HEK293 (cell line): ENCODE data around the gene DAO.

Experiments used
- CTCF ChIA-PET: fragments of 350-600 bp; formaldehyde crosslinking; extraction: SDS; loops from one replicate; lab custom pipeline; 2021; ENCODE audit warnings: antibody characterized with exemption; lab: Yijun Ruan, JAX
- POLR2A ChIA-PET: fragments of 300-600 bp; formaldehyde crosslinking; extraction: SDS; loops from one replicate; lab custom pipeline; 2020; ENCODE audit warnings: antibody characterized with exemption, inconsistent platforms; lab: Yijun Ruan, JAX
- H3K27ac ChIP-seq: fragments of 200-500 bp; sonication (Bioruptor generic); 2 replicates; pipeline ENCODE4 v1.5.1; 2014; ENCODE audit warnings: low read depth, low read length, control low read depth, inconsistent platforms; ENCODE audit errors: extremely low read depth
- H3K36me3 ChIP-seq, 2 experiments: fragments of 200-500 bp in 1 of 2; sonication (Bioruptor generic) in 1 of 2; 1 replicate in 1 of 2; 2 replicates in 1 of 2; pipeline ENCODE4 v1.5.1; 2014 to 2017; ENCODE audit warnings: inconsistent platforms in 2 of 2, low read length in 2 of 2; ENCODE audit not compliant: control insufficient read depth in 2 of 2, insufficient read depth in 1 of 2
- H3K4me1 ChIP-seq: fragments of 200-500 bp; sonication (Bioruptor generic); 2 replicates; pipeline ENCODE4 v1.5.1; 2014; ENCODE audit warnings: mild to moderate bottlenecking, low read length, inconsistent platforms; ENCODE audit not compliant: control insufficient read depth, insufficient read depth
- H3K4me3 ChIP-seq: 2 replicates; pipeline ENCODE4 v1.5.1; 2011; ENCODE audit warnings: low read depth, mild to moderate bottlenecking, control low read depth, low read length, moderate library complexity
- H3K9me3 ChIP-seq: fragments of 200-500 bp; sonication (Bioruptor generic); 2 replicates; pipeline ENCODE4 v1.5.1; 2014; ENCODE audit warnings: low read depth, low read length, inconsistent platforms; ENCODE audit not compliant: control insufficient read depth, insufficient read depth
- FEZF1 ChIP-seq: fragments of 450-650 bp; formaldehyde crosslinking; IDR thresholded peaks from 2 replicates; pipeline ENCODE4 v1.5.1; 2016; ENCODE audit warnings: missing biosample characterization, missing genetic modification characterization
- GLI4 ChIP-seq: fragments of 450-650 bp; formaldehyde crosslinking; IDR thresholded peaks from 2 replicates; pipeline ENCODE4 v1.5.1; 2016; ENCODE audit warnings: missing biosample characterization, missing genetic modification characterization
- HOXC10 ChIP-seq: sonication (generic); formaldehyde crosslinking; IDR thresholded peaks from 2 replicates; pipeline ENCODE4 v1.8.1; 2023; ENCODE audit warnings: mild to moderate bottlenecking, missing genetic modification reagents
- MEIS1 ChIP-seq: sonication (generic); formaldehyde crosslinking; IDR thresholded peaks from 2 replicates; pipeline ENCODE4 v1.8.1; 2022; ENCODE audit warnings: missing genetic modification reagents, mild to moderate bottlenecking, borderline replicate concordance
- ZBTB1 ChIP-seq: fragments of 450-650 bp; formaldehyde crosslinking; IDR thresholded peaks from 2 replicates; pipeline ENCODE4 v1.5.1; 2016; ENCODE audit warnings: missing biosample characterization, missing genetic modification characterization
- ZBTB21 ChIP-seq: fragments of 450-650 bp; formaldehyde crosslinking; IDR thresholded peaks from 2 replicates; pipeline ENCODE4 v1.5.1; 2017; ENCODE audit warnings: missing biosample characterization, missing genetic modification characterization
- ZNF114 ChIP-seq: fragments of 450-650 bp; formaldehyde crosslinking; IDR thresholded peaks from 2 replicates; pipeline ENCODE4 v1.5.0; 2017; ENCODE audit warnings: missing biosample characterization, missing genetic modification characterization
- ZNF138 ChIP-seq: fragments of 450-650 bp; formaldehyde crosslinking; IDR thresholded peaks from 2 replicates; pipeline ENCODE4 v1.5.1; 2016; ENCODE audit warnings: missing biosample characterization, missing genetic modification characterization, borderline replicate concordance
- ZNF175 ChIP-seq: fragments of 450-650 bp; formaldehyde crosslinking; IDR thresholded peaks from 2 replicates; pipeline ENCODE4 v1.5.1; 2016; ENCODE audit warnings: missing biosample characterization, missing genetic modification characterization
- ZNF324 ChIP-seq: fragments of 450-650 bp; formaldehyde crosslinking; IDR thresholded peaks from 2 replicates; pipeline ENCODE4 v1.5.1; 2016; ENCODE audit warnings: missing biosample characterization, missing genetic modification characterization
- ZNF426 ChIP-seq: fragments of 450-650 bp; formaldehyde crosslinking; IDR thresholded peaks from 2 replicates; pipeline ENCODE4 v1.5.1; 2017; ENCODE audit warnings: missing biosample characterization, missing genetic modification characterization, mild to moderate bottlenecking, inconsistent platforms, moderate library complexity
- ZNF571 ChIP-seq: fragments of 450-650 bp; formaldehyde crosslinking; IDR thresholded peaks from 2 replicates; pipeline ENCODE4 v1.5.0; 2017; ENCODE audit warnings: missing biosample characterization, missing genetic modification characterization
- ZNF654 ChIP-seq: fragments of 450-650 bp; formaldehyde crosslinking; IDR thresholded peaks from 2 replicates; pipeline ENCODE4 v1.5.1; 2016; ENCODE audit warnings: low read depth, missing biosample characterization, missing genetic modification characterization
- ZNF776 ChIP-seq: fragments of 450-650 bp; formaldehyde crosslinking; IDR thresholded peaks from 2 replicates; pipeline ENCODE4 v1.5.0; 2017; ENCODE audit warnings: missing biosample characterization, missing genetic modification characterization, borderline replicate concordance
- ZNF843 ChIP-seq: fragments of 450-650 bp; formaldehyde crosslinking; IDR thresholded peaks from 2 replicates; pipeline ENCODE4 v1.5.1; 2016; ENCODE audit warnings: missing biosample characterization, missing genetic modification characterization
- ZSCAN23 ChIP-seq: fragments of 450-650 bp; formaldehyde crosslinking; IDR thresholded peaks from 2 replicates; pipeline ENCODE4 v1.5.1; 2016; ENCODE audit warnings: missing biosample characterization, missing genetic modification characterization
- ZXDB ChIP-seq: fragments of 450-650 bp; formaldehyde crosslinking; IDR thresholded peaks from 2 replicates; pipeline ENCODE4 v1.5.1; 2016; ENCODE audit warnings: missing biosample characterization, missing genetic modification characterization
- TF ChIP-seq, protein P1 (sequence below): fragments of 450-650 bp; IDR thresholded peaks from 2 replicates; pipeline ENCODE4 v1.5.1; 2018; ENCODE audit warnings: missing biosample characterization, missing genetic modification characterization
- TF ChIP-seq, protein P2 (sequence below): fragments of 450-650 bp; formaldehyde crosslinking; IDR thresholded peaks from 2 replicates; pipeline ENCODE4 v1.5.1; 2016; ENCODE audit warnings: missing biosample characterization, missing genetic modification characterization
- TF ChIP-seq, protein P3 (sequence below): fragments of 450-650 bp; formaldehyde crosslinking; IDR thresholded peaks from 2 replicates; pipeline ENCODE4 v1.5.1; 2016; ENCODE audit warnings: missing biosample characterization, missing genetic modification characterization

The DAO gene

DNA sequence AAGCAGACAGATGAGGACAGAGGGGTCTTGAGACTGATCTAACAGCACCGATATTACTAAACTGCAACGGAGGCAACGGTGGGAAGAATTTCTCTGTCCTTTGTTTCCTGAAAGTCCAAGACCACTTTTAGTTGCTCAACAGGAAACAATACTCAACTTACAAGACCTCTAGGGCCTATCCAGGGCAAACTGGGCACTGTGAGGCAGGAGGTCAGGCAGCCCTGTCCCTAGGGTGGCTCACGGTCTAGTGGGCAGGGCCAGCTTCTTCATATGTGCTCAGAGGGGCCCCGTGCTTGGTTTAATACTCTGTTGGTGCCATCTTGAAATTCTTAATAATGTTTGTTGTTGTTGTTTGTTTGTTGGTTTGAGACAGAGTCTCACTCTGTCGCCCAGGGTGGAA, 36.7 kb upstream of the DAO start:
- H3K9me3 ChIP-seq, result no peaks in the 10 kb centered on the region
- ChIA-PET POLR2A (interaction anchor here (0.6 to 1.9 kb wide), 2 partner anchors 14 to 113 kb away, joined by 4 to 5 read pairs; partner anchors contain the start of gene SSH1), CTCF (interaction anchor here (1.4 kb wide), 1 partner anchor 40 kb away, joined by 3 read pairs; no protein-coding TSS in a partner anchor)

DNA sequence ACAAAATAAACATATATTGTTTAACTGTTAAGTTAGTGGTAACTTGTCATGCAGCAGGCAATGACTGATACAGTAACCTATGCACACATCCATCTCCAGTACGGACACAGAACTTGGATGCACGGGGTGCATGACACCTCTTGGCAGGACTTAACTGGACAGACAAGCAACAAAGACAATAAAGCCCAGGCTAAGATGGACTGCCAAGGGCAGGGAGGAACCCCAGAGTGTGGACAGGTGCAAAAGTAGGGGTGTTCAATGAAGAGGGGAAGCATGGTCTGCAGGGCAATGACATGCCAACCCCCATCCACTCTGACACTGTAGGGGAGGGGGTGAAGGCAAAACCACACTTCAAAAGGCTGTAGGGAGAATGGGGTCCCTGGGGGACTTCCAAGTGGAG, 34.2 kb upstream of the DAO start:
- no peak overlapping the region for H3K4me3 ChIP-seq
- POLR2A ChIA-PET, result no interaction called here
- H3K36me3 ChIP-seq, result peaks cover 10 to 65% of the 10 kb centered on the region in 2 experiments; a peak in 2 of 3 replicates
- no peaks in the 10 kb centered on the region for H3K9me3 ChIP-seq
- TF ChIP-seq ZXDB (tag by site-specific recombination) (no peak), MEIS1 (no peak), ZNF654 (tag by site-specific recombination) (no peak), ZNF776 (tag by site-specific recombination) (no peak), ZNF843 (tag by site-specific recombination) (no peak), ZBTB21 (no peak), ZNF426 (tag by site-specific recombination) (no peak), GLI4 (tag by site-specific recombination) (no peak), FEZF1 (no peak), ZNF175 (no peak), ZNF324 (tag by site-specific recombination) (no peak), ZNF114 (tag by site-specific recombination) (no peak)
- TF ChIP-seq, protein P1, sequence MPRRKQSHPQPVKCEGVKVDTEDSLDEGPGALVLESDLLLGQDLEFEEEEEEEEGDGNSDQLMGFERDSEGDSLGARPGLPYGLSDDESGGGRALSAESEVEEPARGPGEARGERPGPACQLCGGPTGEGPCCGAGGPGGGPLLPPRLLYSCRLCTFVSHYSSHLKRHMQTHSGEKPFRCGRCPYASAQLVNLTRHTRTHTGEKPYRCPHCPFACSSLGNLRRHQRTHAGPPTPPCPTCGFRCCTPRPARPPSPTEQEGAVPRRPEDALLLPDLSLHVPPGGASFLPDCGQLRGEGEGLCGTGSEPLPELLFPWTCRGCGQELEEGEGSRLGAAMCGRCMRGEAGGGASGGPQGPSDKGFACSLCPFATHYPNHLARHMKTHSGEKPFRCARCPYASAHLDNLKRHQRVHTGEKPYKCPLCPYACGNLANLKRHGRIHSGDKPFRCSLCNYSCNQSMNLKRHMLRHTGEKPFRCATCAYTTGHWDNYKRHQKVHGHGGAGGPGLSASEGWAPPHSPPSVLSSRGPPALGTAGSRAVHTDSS (tag by site-specific recombination), result no peak
- TF ChIP-seq, protein P2, sequence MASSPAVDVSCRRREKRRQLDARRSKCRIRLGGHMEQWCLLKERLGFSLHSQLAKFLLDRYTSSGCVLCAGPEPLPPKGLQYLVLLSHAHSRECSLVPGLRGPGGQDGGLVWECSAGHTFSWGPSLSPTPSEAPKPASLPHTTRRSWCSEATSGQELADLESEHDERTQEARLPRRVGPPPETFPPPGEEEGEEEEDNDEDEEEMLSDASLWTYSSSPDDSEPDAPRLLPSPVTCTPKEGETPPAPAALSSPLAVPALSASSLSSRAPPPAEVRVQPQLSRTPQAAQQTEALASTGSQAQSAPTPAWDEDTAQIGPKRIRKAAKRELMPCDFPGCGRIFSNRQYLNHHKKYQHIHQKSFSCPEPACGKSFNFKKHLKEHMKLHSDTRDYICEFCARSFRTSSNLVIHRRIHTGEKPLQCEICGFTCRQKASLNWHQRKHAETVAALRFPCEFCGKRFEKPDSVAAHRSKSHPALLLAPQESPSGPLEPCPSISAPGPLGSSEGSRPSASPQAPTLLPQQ (tag by site-specific recombination), result no peak
- H3K27ac ChIP-seq, result no peak overlapping the region
- CTCF ChIA-PET, result no interaction called here
- H3K4me1 ChIP-seq, result no peaks in the 10 kb centered on the region

More for the DNA sequence above, 36.7 kb upstream of the DAO start:
- Histone ChIP-seq H3K27ac (no peak overlapping the region), H3K4me1 (0 out of 2 replicates have a peak, but pooled peaks cover 2% of the 10 kb centered on the region), H3K36me3 (peaks cover 10 to 54% of the 10 kb centered on the region in 2 experiments; a peak in 2 of 3 replicates), H3K4me3 (no peak overlapping the region)
- TF ChIP-seq ZBTB1 (no peak), ZNF138 (tag by site-specific recombination) (no peak), ZSCAN23 (no peak), ZNF571 (tag by site-specific recombination) (no peak), HOXC10 (CRISPR knock-in tag) (no peak)
- TF ChIP-seq, protein P3, sequence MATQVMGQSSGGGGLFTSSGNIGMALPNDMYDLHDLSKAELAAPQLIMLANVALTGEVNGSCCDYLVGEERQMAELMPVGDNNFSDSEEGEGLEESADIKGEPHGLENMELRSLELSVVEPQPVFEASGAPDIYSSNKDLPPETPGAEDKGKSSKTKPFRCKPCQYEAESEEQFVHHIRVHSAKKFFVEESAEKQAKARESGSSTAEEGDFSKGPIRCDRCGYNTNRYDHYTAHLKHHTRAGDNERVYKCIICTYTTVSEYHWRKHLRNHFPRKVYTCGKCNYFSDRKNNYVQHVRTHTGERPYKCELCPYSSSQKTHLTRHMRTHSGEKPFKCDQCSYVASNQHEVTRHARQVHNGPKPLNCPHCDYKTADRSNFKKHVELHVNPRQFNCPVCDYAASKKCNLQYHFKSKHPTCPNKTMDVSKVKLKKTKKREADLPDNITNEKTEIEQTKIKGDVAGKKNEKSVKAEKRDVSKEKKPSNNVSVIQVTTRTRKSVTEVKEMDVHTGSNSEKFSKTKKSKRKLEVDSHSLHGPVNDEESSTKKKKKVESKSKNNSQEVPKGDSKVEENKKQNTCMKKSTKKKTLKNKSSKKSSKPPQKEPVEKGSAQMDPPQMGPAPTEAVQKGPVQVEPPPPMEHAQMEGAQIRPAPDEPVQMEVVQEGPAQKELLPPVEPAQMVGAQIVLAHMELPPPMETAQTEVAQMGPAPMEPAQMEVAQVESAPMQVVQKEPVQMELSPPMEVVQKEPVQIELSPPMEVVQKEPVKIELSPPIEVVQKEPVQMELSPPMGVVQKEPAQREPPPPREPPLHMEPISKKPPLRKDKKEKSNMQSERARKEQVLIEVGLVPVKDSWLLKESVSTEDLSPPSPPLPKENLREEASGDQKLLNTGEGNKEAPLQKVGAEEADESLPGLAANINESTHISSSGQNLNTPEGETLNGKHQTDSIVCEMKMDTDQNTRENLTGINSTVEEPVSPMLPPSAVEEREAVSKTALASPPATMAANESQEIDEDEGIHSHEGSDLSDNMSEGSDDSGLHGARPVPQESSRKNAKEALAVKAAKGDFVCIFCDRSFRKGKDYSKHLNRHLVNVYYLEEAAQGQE (tag by site-specific recombination), result no peak
